ENCODE results near the gene HDHD3. TPM values are rescaled to one million over a fixed set of nuclear protein-coding genes. Genes with fewer than 3 reads are reported as not detected.

HDHD3 gene
- total RNA-seq, 4 donors from 2014 or later, result 44.7 to 50.3 (median 48.3) TPM

- TF ChIP-seq POLR2A (IDR thresholded peaks at IDR 0.05), result no peak
- no peak for TF ChIP-seq CTCF (IDR thresholded peaks at IDR 0.05)
- intact Hi-C loops (cut with DNase I; ENCODE audit: low total_unique reads), result no loop called here
- no peak overlapping the region for H3K4me3 ChIP-seq (ENCODE audit: low read depth, poor library complexity, severe bottlenecking)
- peak in 1 of 2 donors; percentile 17 for DNase-seq (ENCODE audit: low spot score in 2 of 2)
- 68 to 76% methylated on average over 1 of the region's 1 CpG for WGBS, 2 donors
Measured at GRCh38 chr9:113352411-113352810, 24.4 kb downstream of the HDHD3 start.

GRCh38 chr9:113352006-113352405 lies 24.8 kb downstream of the HDHD3 start:
- no peak overlapping the region for H3K4me3 ChIP-seq (ENCODE audit: low read depth, poor library complexity, severe bottlenecking)
- intact Hi-C loops (cut with DNase I; ENCODE audit: low total_unique reads), result no loop called here
- WGBS, 2 donors, result 87 to 90% methylated on average over 6 of the region's 6 CpGs
- TF ChIP-seq POLR2A (IDR thresholded peaks at IDR 0.05) (no peak), CTCF (IDR thresholded peaks at IDR 0.05) (no peak)
- no peak for DNase-seq (ENCODE audit: low spot score in 2 of 2)

GRCh38 chr9:113350937-113351336 lies 25.8 kb downstream of the HDHD3 start:
- DNase-seq (ENCODE audit: low spot score in 2 of 2), result no peak
- 50 to 58% methylated on average over 6 of the region's 6 CpGs for whole genome bisulfite sequencing, 2 donors

GRCh38 chr9:113350107-113350661 lies 26.6 kb downstream of the HDHD3 start:
- intact Hi-C loops (cut with DNase I; ENCODE audit: low total_unique reads), result no loop called here
- TF ChIP-seq CTCF (IDR thresholded peaks at IDR 0.05), result no peak
- TF ChIP-seq POLR2A (IDR thresholded peaks at IDR 0.05), result no peak
- WGBS, 2 donors, result 16 to 18% methylated on average over 14 of the region's 14 CpGs
- DNase-seq (ENCODE audit: low spot score in 2 of 2), result no peak
- H3K4me3 ChIP-seq (ENCODE audit: low read depth, poor library complexity, severe bottlenecking), result no peak overlapping the region

More at GRCh38 chr9:113350937-113351336, 25.8 kb downstream of the HDHD3 start:
- intact Hi-C loops (cut with DNase I; ENCODE audit: low total_unique reads), result no loop called here
- no peak overlapping the region for H3K4me3 ChIP-seq (ENCODE audit: low read depth, poor library complexity, severe bottlenecking)
- TF ChIP-seq POLR2A (IDR thresholded peaks at IDR 0.05) (no peak), CTCF (IDR thresholded peaks at IDR 0.05) (no peak)

GRCh38 chr9:113349445-113350094 lies 27.2 kb downstream of the HDHD3 start, which contains the start of gene BSPRY:
TSS of gene BSPRY (plus strand) at chr9:113349541. CDS start at chr9:113349580, 39 bp downstream.
- DNase-seq (ENCODE audit: low spot score in 2 of 2), result no peak

More at GRCh38 chr9:113349445-113350094, 27.2 kb downstream of the HDHD3 start, which contains the start of gene BSPRY:
- TF ChIP-seq CTCF (IDR thresholded peaks at IDR 0.05), result no peak
- TF ChIP-seq POLR2A (IDR thresholded peaks at IDR 0.05), result no peak
- WGBS, 2 donors, result 2 to 3% methylated on average over 24 to 34 of the region's 71 CpGs
- H3K4me3 ChIP-seq (ENCODE audit: low read depth, poor library complexity, severe bottlenecking), result peak within 1 kb of the TSS; percentile 32
- intact Hi-C loops (cut with DNase I; ENCODE audit: low total_unique reads), result no loop called here
